Natural killer cell treated with Interleukin-12 subunit alpha and Interleukin-12 subunit beta and Interleukin-15 and Interleukin-18, amount 100 ng/mL, for 72 hours (primary cell): ENCODE results near the gene DNM3. TPM values are rescaled to one million over a fixed set of nuclear protein-coding genes. Genes with fewer than 3 reads are reported as not detected.

Experiments used
- ATAC-seq, 2 donors: fragments of 150-1000 bp; cut with Tn5 transposase in 1 of 2; sonication (Bioruptor Pico), chemical (Tn5 transposase) in 1 of 2; 2 replicates each; pipeline ENCODE4 v1.10.0; 2021
- DNase-seq: peaks from one replicate; pipeline ENCODE4 v3.0.0; 2022; ENCODE audit warnings: low spot score
- H3K27ac Mint-ChIP-seq, 2 donors: 1 replicate in 1 of 2; 2 replicates in 1 of 2; pipeline ENCODE4 v1.8.0; 2022; ENCODE audit warnings: mixed read lengths in 2 of 2, mild to moderate bottlenecking in 1 of 2, moderate library complexity in 1 of 2
- H3K27me3 Mint-ChIP-seq, 2 donors: 1 replicate in 1 of 2; 2 replicates in 1 of 2; pipeline ENCODE4 v1.8.0; 2022; ENCODE audit warnings: mixed read lengths in 2 of 2
- H3K36me3 Mint-ChIP-seq: one replicate; pipeline ENCODE4 v1.8.0; 2022; ENCODE audit warnings: mixed read lengths
- H3K4me1 Mint-ChIP-seq, 2 donors: 1 replicate in 1 of 2; 2 replicates in 1 of 2; pipeline ENCODE4 v1.8.0; 2022; ENCODE audit warnings: low read depth in 2 of 2, mixed read lengths in 2 of 2, mild to moderate bottlenecking in 1 of 2
- H3K4me3 Mint-ChIP-seq: one replicate; pipeline ENCODE4 v1.8.0; 2022; ENCODE audit warnings: mixed read lengths
- H3K9me3 Mint-ChIP-seq: 2 replicates; pipeline ENCODE4 v1.8.0; 2022; ENCODE audit warnings: mixed read lengths
- total RNA-seq, 2 donors: library from RNA; stranded (reverse); gene quantifications; one replicate each; pipeline ENCODE4 v1.2.3, GENCODE V29; 2022

Gene DNM3
- total RNA-seq, 2 donors from 2014 or later = 1.5 to 3.5 TPM

- no peaks in the 10 kb centered on the region for H3K36me3 Mint-ChIP-seq
- no peak overlapping the region for H3K4me3 Mint-ChIP-seq
- H3K27ac Mint-ChIP-seq = no peak overlapping the region
- peaks cover 11 to 13% of the 10 kb centered on the region in 2 donors for H3K27me3 Mint-ChIP-seq
- H3K9me3 Mint-ChIP-seq = no peaks in the 10 kb centered on the region
- H3K4me1 Mint-ChIP-seq = no peaks in the 10 kb centered on the region
- ATAC-seq (no peak), DNase-seq (no peak)
These were observed 90.5 kb downstream of the DNM3 start for GRCh38 chr1:171931752-171932151.

- H3K4me1 Mint-ChIP-seq = no peaks in the 10 kb centered on the region
- H3K9me3 Mint-ChIP-seq = no peaks in the 10 kb centered on the region
- no peak for ATAC-seq
- H3K27ac Mint-ChIP-seq = no peak overlapping the region
- H3K27me3 Mint-ChIP-seq = peaks cover 12 to 15% of the 10 kb centered on the region in 2 donors
- no peaks in the 10 kb centered on the region for H3K36me3 Mint-ChIP-seq
- DNase-seq = no peak
- no peak overlapping the region for H3K4me3 Mint-ChIP-seq
These were observed 93.4 kb downstream of the DNM3 start for GRCh38 chr1:171934664-171935063.

- DNase-seq = no peak
- H3K4me3 Mint-ChIP-seq = no peak overlapping the region
- H3K9me3 Mint-ChIP-seq = no peaks in the 10 kb centered on the region
- no peaks in the 10 kb centered on the region for H3K36me3 Mint-ChIP-seq
- no peak overlapping the region for H3K27ac Mint-ChIP-seq
- H3K27me3 Mint-ChIP-seq = peaks cover 17 to 19% of the 10 kb centered on the region in 2 donors
- no peak for ATAC-seq
- no peaks in the 10 kb centered on the region for H3K4me1 Mint-ChIP-seq
These were observed 93.8 kb downstream of the DNM3 start for GRCh38 chr1:171935086-171935485.

GRCh38 chr1:171935664-171936063 lies 94.4 kb downstream of the DNM3 start:
- Mint-ChIP-seq H3K36me3 (no peaks in the 10 kb centered on the region), H3K27ac (no peak overlapping the region), H3K4me1 (no peaks in the 10 kb centered on the region), H3K9me3 (no peaks in the 10 kb centered on the region), H3K27me3 (peaks cover 17% of the 10 kb centered on the region in 2 donors), H3K4me3 (no peak overlapping the region)
- DNase-seq = no peak
- ATAC-seq = no peak

- Mint-ChIP-seq H3K36me3 (no peaks in the 10 kb centered on the region), H3K27me3 (peaks cover 14 to 20% of the 10 kb centered on the region in 2 donors), H3K27ac (no peak overlapping the region), H3K9me3 (no peaks in the 10 kb centered on the region), H3K4me3 (no peak overlapping the region), H3K4me1 (no peaks in the 10 kb centered on the region)
- DNase-seq = no peak
- ATAC-seq = no peak
These were observed 96.6 kb downstream of the DNM3 start for GRCh38 chr1:171937938-171938337.

GRCh38 chr1:171939740-171940139 lies 98.4 kb downstream of the DNM3 start:
- no peak overlapping the region for H3K4me3 Mint-ChIP-seq
- no peaks in the 10 kb centered on the region for H3K9me3 Mint-ChIP-seq
- H3K4me1 Mint-ChIP-seq = no peaks in the 10 kb centered on the region
- no peaks in the 10 kb centered on the region for H3K36me3 Mint-ChIP-seq
- no peak for DNase-seq
- H3K27ac Mint-ChIP-seq = no peak overlapping the region
- peaks cover 5 to 13% of the 10 kb centered on the region in 2 donors for H3K27me3 Mint-ChIP-seq
- ATAC-seq = no peak

- ATAC-seq (no peak), DNase-seq (no peak)
- Mint-ChIP-seq H3K9me3 (no peaks in the 10 kb centered on the region), H3K27ac (no peak overlapping the region), H3K4me1 (no peaks in the 10 kb centered on the region), H3K27me3 (peaks cover 6 to 13% of the 10 kb centered on the region in 2 donors), H3K4me3 (no peak overlapping the region), H3K36me3 (no peaks in the 10 kb centered on the region)
These were observed 99.1 kb downstream of the DNM3 start for GRCh38 chr1:171940368-171940767.

GRCh38 chr1:171941920-171942319 lies 100.6 kb downstream of the DNM3 start:
- H3K4me1 Mint-ChIP-seq = no peaks in the 10 kb centered on the region
- no peak for DNase-seq
- no peak overlapping the region for H3K27ac Mint-ChIP-seq
- no peaks in the 10 kb centered on the region for H3K9me3 Mint-ChIP-seq
- H3K36me3 Mint-ChIP-seq = no peaks in the 10 kb centered on the region
- H3K27me3 Mint-ChIP-seq = peaks cover 19 to 20% of the 10 kb centered on the region in 2 donors
- H3K4me3 Mint-ChIP-seq = no peak overlapping the region
- no peak for ATAC-seq

- no peak overlapping the region for H3K27ac Mint-ChIP-seq
- no peak for ATAC-seq
- H3K4me1 Mint-ChIP-seq = no peaks in the 10 kb centered on the region
- H3K27me3 Mint-ChIP-seq = peaks cover 16 to 19% of the 10 kb centered on the region in 2 donors
- H3K36me3 Mint-ChIP-seq = no peaks in the 10 kb centered on the region
- H3K4me3 Mint-ChIP-seq = no peak overlapping the region
- H3K9me3 Mint-ChIP-seq = no peaks in the 10 kb centered on the region
- no peak for DNase-seq
These were observed 102.8 kb downstream of the DNM3 start for GRCh38 chr1:171943973-171944561.

- Mint-ChIP-seq H3K36me3 (no peaks in the 10 kb centered on the region), H3K27ac (no peak overlapping the region), H3K4me1 (no peaks in the 10 kb centered on the region), H3K4me3 (no peak overlapping the region), H3K27me3 (peaks cover 10 to 30% of the 10 kb centered on the region in 2 donors), H3K9me3 (no peaks in the 10 kb centered on the region)
- ATAC-seq (no peak), DNase-seq (no peak)
These were observed 107.2 kb downstream of the DNM3 start for GRCh38 chr1:171948511-171948910.

- no peaks in the 10 kb centered on the region for H3K36me3 Mint-ChIP-seq
- no peak overlapping the region for H3K4me3 Mint-ChIP-seq
- H3K9me3 Mint-ChIP-seq = no peaks in the 10 kb centered on the region
- ATAC-seq = no peak
- no peaks in the 10 kb centered on the region for H3K4me1 Mint-ChIP-seq
- H3K27me3 Mint-ChIP-seq = peaks cover 16 to 30% of the 10 kb centered on the region in 2 donors
- no peak for DNase-seq
- no peak overlapping the region for H3K27ac Mint-ChIP-seq
These were observed 108.0 kb downstream of the DNM3 start for GRCh38 chr1:171949316-171949715.

GRCh38 chr1:171953835-171954234 lies 112.5 kb downstream of the DNM3 start:
- Mint-ChIP-seq H3K27me3 (peaks cover 8 to 16% of the 10 kb centered on the region in 2 donors), H3K4me1 (no peaks in the 10 kb centered on the region), H3K27ac (no peak overlapping the region), H3K9me3 (no peaks in the 10 kb centered on the region), H3K36me3 (no peaks in the 10 kb centered on the region), H3K4me3 (no peak overlapping the region)
- DNase-seq (no peak), ATAC-seq (no peak)

- Mint-ChIP-seq H3K9me3 (no peaks in the 10 kb centered on the region), H3K4me1 (no peaks in the 10 kb centered on the region), H3K36me3 (no peaks in the 10 kb centered on the region), H3K4me3 (no peak overlapping the region), H3K27me3 (peaks cover 8 to 16% of the 10 kb centered on the region in 2 donors), H3K27ac (no peak overlapping the region)
- ATAC-seq (no peak), DNase-seq (no peak)
These were observed 113.1 kb downstream of the DNM3 start for GRCh38 chr1:171954361-171954760.

GRCh38 chr1:171961861-171962260 lies 120.6 kb downstream of the DNM3 start:
- ATAC-seq (no peak), DNase-seq (no peak)
- H3K9me3 Mint-ChIP-seq = no peaks in the 10 kb centered on the region
- no peak overlapping the region for H3K4me3 Mint-ChIP-seq
- H3K36me3 Mint-ChIP-seq = no peaks in the 10 kb centered on the region
- H3K27me3 Mint-ChIP-seq = peaks cover 0 to 3% of the 10 kb centered on the region in 2 donors
- no peak overlapping the region for H3K27ac Mint-ChIP-seq
- H3K4me1 Mint-ChIP-seq = no peaks in the 10 kb centered on the region

GRCh38 chr1:171963762-171964161 lies 122.5 kb downstream of the DNM3 start:
- Mint-ChIP-seq H3K36me3 (no peaks in the 10 kb centered on the region), H3K9me3 (no peaks in the 10 kb centered on the region), H3K4me1 (no peaks in the 10 kb centered on the region), H3K4me3 (no peak overlapping the region), H3K27me3 (peaks cover 0 to 3% of the 10 kb centered on the region in 2 donors), H3K27ac (no peak overlapping the region)
- DNase-seq (no peak), ATAC-seq (no peak)
